NT2/D1 (cell line): ENCODE results near the gene NOC2L.
A peak's percentile ranks its signal among the peaks of the same experiment; 100 is the strongest.

Source experiments
- DNase-seq: peaks from one replicate; pipeline ENCODE4 v3.0.0-alpha.2; 2011; ENCODE audit warnings: low read depth, low spot score
- H3K27me3 ChIP-seq: 2 replicates; pipeline ENCODE4 v1.6.0; 2011; ENCODE audit warnings: mild to moderate bottlenecking; ENCODE audit not compliant: insufficient read length, insufficient read depth
- H3K36me3 ChIP-seq: 2 replicates; pipeline ENCODE4 v1.6.1; 2011; ENCODE audit warnings: mild to moderate bottlenecking, low read length, mixed read lengths; ENCODE audit not compliant: insufficient read depth, insufficient read length
- H3K4me1 ChIP-seq: 2 replicates; pipeline ENCODE4 v1.5.1; 2011; ENCODE audit not compliant: insufficient read depth, insufficient read length
- H3K4me3 ChIP-seq: 2 replicates; pipeline ENCODE4 v1.5.1; 2011; ENCODE audit warnings: low read depth; ENCODE audit not compliant: insufficient read length
- H3K9ac ChIP-seq: 2 replicates; pipeline ENCODE4 v1.6.0; 2011; ENCODE audit warnings: low read depth; ENCODE audit not compliant: insufficient read length
- H3K9me3 ChIP-seq: 2 replicates; pipeline ENCODE4 v1.5.1; 2011; ENCODE audit warnings: mild to moderate bottlenecking, low read length; ENCODE audit not compliant: insufficient read depth
- SUZ12 ChIP-seq: IDR thresholded peaks from 2 replicates; pipeline ENCODE4 v1.6.1; 2011; ENCODE audit not compliant: insufficient read length, insufficient read depth; ENCODE audit errors: extremely low read depth
- YY1 ChIP-seq: IDR thresholded peaks from 2 replicates; pipeline ENCODE4 v1.6.1; 2011; ENCODE audit not compliant: insufficient read length, insufficient read depth
- ZNF274 ChIP-seq: IDR thresholded peaks from 2 replicates; pipeline ENCODE4 v1.6.1; 2011; ENCODE audit warnings: mild to moderate bottlenecking, low read depth, low read length

Gene NOC2L

DNA sequence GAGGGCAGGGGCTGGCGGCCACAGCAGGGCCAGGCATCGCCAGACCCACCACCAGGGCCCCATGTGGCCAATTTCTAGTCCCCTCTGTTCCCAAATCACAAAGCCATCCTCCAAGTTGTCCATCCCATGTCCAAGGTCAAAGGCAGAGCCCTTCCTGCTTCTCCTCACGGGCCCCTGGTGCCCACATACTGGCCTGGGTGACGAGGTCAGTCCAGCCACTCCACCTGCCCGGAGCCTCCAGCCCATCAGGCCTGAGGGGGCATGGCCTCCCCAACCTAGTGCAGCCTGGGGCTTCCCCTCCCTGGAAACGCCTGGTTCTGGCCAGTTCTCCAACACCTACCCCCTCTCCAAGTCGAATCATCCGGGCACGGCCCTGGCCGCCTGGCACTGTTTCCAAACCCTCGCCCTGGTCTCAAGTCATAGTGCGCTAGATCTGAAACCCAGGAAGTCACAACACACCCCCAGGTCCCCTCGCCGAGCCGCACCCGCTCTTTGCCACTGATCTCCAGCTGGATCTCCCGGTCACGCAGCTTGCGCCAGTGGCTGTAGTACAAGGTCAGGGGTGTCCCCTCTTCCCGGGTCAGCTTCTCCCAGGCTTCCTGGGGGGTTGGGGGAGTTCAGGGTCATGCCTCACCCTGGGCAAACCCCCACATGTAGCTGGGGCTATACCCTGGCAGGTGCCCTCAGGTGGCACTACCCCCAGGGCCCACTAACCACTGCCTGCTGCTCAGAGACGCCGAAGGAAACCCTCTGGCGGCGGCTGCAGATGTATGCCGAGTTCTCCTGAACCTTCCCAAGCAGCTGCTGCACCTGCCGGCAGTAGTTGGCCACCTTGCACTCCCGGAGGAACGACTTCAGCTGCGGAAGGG lies 13.1 kb downstream of the NOC2L start:
- Histone ChIP-seq H3K27me3 (peaks cover 4% of the 10 kb centered on the region), H3K4me3 (no peak overlapping the region), H3K36me3 (peaks cover 66% of the 10 kb centered on the region), H3K9ac (no peak overlapping the region), H3K4me1 (peaks cover 8% of the 10 kb centered on the region), H3K9me3 (no peaks in the 10 kb centered on the region)
- TF ChIP-seq YY1 (no peak), ZNF274 (no peak), SUZ12 (no peak)
- no peak for DNase-seq

DNA sequence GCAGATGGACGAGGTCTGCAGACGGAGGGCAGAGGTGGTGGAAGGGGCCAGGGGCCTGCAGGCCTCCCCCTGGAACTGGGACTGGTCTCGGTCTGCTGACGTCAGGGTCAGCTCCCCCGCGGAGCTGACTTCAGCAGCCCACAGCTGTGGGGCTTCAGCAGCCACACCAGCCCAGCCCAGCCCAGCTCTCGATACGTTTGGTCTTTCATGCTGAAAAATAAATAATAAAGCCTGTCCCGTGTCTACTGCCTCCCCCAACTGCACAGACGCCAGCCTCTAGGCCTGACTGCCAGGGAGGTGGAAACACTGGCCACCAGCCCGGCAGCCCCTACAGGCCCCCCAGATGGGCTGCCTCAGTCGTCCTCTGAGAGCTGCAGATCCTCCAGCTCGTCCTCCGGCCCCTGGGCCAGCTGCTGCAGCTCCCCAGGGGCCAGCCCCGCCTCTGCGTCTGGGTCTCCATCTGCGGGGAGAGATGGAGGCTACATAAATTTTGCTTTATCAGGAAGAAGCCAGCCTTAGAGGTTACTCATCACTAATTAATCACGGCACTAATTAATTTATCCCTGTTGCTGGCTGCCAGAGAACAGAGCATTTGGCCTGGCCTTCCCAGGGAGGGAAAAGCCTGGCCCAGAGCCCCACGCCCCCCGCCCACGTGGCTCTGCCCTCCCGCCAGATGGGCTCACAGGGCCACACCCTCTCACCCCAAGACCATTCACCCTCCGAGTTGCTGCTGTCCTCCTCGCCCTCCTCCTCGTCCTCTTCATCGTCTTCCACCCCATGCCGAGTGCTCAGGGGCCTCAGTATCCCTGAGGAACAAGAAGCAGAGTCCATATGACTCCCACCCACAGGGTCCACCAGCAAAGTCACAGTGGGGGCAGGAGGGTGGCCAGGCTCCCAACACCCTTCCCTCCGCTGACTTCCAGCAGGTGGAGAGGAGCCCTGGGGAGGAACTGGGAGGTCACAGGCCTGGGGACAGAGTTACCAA lies 14.4 kb downstream of the NOC2L start:
- no peak overlapping the region for H3K4me3 ChIP-seq
- peaks cover 11% of the 10 kb centered on the region for H3K4me1 ChIP-seq
- no peak for DNase-seq
- H3K27me3 ChIP-seq, result peaks cover 12% of the 10 kb centered on the region
- TF ChIP-seq ZNF274 (no peak), SUZ12 (no peak), YY1 (no peak)
- H3K9ac ChIP-seq, result no peak overlapping the region
- H3K9me3 ChIP-seq, result no peaks in the 10 kb centered on the region
- H3K36me3 ChIP-seq, result peaks cover 54% of the 10 kb centered on the region

- TF ChIP-seq ZNF274 (no peak), SUZ12 (no peak), YY1 (no peak)
- Histone ChIP-seq H3K4me3 (no peak overlapping the region), H3K9ac (no peak overlapping the region)
Measured at GRCh38 chr1:943545-944340, 15.3 kb downstream of the NOC2L start.

DNA sequence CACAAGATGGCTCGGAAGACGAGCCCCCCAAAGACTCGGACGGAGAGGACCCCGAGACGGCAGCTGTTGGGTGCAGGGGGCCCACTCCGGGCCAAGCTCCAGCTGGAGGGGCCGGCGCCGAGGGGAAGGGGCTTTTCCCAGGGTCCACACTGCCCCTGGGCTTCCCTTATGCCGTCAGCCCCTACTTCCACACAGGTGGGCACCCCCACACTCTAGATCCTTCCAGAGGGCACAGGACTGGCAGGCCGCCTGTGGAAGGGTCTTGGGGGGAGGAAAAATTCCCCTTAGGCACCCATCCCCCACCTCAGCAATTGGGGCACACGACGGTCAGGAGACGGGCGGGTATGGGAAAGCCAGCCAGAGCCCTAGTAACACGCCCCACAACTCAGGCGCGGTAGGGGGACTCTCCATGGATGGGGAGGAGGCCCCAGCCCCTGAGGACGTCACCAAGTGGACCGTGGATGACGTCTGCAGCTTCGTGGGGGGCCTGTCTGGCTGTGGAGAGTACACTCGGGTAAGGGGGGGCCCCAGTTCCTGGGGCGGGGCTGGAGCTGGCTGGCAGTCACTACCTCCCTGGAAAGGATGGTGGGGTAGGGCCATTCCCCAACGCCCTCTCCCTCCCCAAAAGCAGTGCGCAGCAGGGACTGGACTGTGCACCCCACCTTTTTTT lies 16.1 kb downstream of the NOC2L start:
- Histone ChIP-seq H3K4me3 (no peak overlapping the region), H3K36me3 (peaks cover 37% of the 10 kb centered on the region), H3K4me1 (peaks cover 17% of the 10 kb centered on the region), H3K9me3 (no peaks in the 10 kb centered on the region), H3K27me3 (peaks cover 21% of the 10 kb centered on the region), H3K9ac (peak overlapping the region; percentile 21)
- TF ChIP-seq YY1, result no peak
- no peak for TF ChIP-seq SUZ12
- TF ChIP-seq ZNF274, result no peak
- no peak for DNase-seq

More at GRCh38 chr1:943545-944340, 15.3 kb downstream of the NOC2L start:
- Histone ChIP-seq H3K27me3 (peaks cover 19% of the 10 kb centered on the region), H3K4me1 (peaks cover 16% of the 10 kb centered on the region), H3K36me3 (peaks cover 45% of the 10 kb centered on the region), H3K9me3 (no peaks in the 10 kb centered on the region)
- no peak for DNase-seq

DNA sequence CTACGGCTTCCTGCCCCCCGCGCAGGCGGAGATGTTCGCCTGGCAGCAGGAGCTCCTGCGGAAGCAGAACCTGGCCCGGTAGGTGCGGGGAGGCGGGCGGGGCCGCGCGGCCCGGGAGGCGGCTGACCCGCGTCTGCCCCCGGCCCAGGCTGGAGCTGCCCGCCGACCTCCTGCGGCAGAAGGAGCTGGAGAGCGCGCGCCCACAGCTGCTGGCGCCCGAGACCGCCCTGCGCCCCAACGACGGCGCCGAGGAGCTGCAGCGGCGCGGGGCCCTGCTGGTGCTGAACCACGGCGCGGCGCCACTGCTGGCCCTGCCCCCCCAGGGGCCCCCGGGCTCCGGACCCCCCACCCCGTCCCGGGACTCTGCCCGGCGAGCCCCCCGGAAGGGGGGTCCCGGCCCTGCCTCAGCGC lies 16.6 kb downstream of the NOC2L start:
- Histone ChIP-seq H3K36me3 (peaks cover 31% of the 10 kb centered on the region), H3K9ac (no peak overlapping the region), H3K4me1 (peaks cover 19% of the 10 kb centered on the region), H3K27me3 (peaks cover 24% of the 10 kb centered on the region), H3K4me3 (no peak overlapping the region), H3K9me3 (no peaks in the 10 kb centered on the region)
- TF ChIP-seq YY1 (no peak), ZNF274 (no peak), SUZ12 (no peak)
- no peak for DNase-seq
